Measurements from ENCODE around the gene OTC.

OTC gene

GRCh38 chrX:38352362-38352761 lies at the start of gene OTC:
OTC (plus strand) TSS chrX:38352604; CDS start chrX:38352697, 93 bp downstream.
- DNase-seq: no peak

GRCh38 chrX:38304010-38304409 lies 48.4 kb upstream of the OTC start:
- DNase-seq: no peak

GRCh38 chrX:38305971-38306370 lies 46.4 kb upstream of the OTC start:
- no peak for DNase-seq

- no peak for DNase-seq
Measured at GRCh38 chrX:38311743-38312142, 40.7 kb upstream of the OTC start.

GRCh38 chrX:38312436-38312835 lies 40.0 kb upstream of the OTC start:
- DNase-seq: no peak

- no peak for DNase-seq
Measured at GRCh38 chrX:38313190-38313589, 39.2 kb upstream of the OTC start.

- DNase-seq: no peak
Measured at GRCh38 chrX:38315186-38315585, 37.2 kb upstream of the OTC start.

- no peak for DNase-seq
Measured at GRCh38 chrX:38318196-38318595, 34.2 kb upstream of the OTC start.

GRCh38 chrX:38318606-38319005 lies 33.8 kb upstream of the OTC start:
- no peak for DNase-seq

- DNase-seq: no peak
Measured at GRCh38 chrX:38320819-38321218, 31.6 kb upstream of the OTC start.

GRCh38 chrX:38326086-38326485 lies 26.3 kb upstream of the OTC start:
- no peak for DNase-seq

GRCh38 chrX:38327007-38327774 lies 25.2 kb upstream of the OTC start, which contains the start of gene RPGR:
RPGR (minus strand) TSS chrX:38327509; CDS start chrX:38327367, 142 bp downstream.
- peak; percentile 92 to 94 for DNase-seq

GRCh38 chrX:38327775-38328081 lies 24.7 kb upstream of the OTC start:
- no peak for DNase-seq

GRCh38 chrX:38332505-38332904 lies 19.9 kb upstream of the OTC start:
- DNase-seq: no peak

- no peak for DNase-seq
Measured at GRCh38 chrX:38335382-38335781, 17.0 kb upstream of the OTC start.

GRCh38 chrX:38336538-38337240 lies 15.7 kb upstream of the OTC start:
- no peak for DNase-seq

GRCh38 chrX:38341442-38341841 lies 11.0 kb upstream of the OTC start:
- DNase-seq: no peak

GRCh38 chrX:38342853-38343778 lies 9.3 kb upstream of the OTC start:
- DNase-seq: no peak

GRCh38 chrX:38346150-38346549 lies 6.3 kb upstream of the OTC start:
- no peak for DNase-seq

GRCh38 chrX:38347136-38347535 lies 5.3 kb upstream of the OTC start:
- peak in 1 of 2 donors; percentile 19 for DNase-seq

- no peak for DNase-seq
Measured at GRCh38 chrX:38351346-38351745, 1.1 kb upstream of the OTC start.

- DNase-seq: no peak
Measured at GRCh38 chrX:38356401-38356800, 4.0 kb downstream of the OTC start.
